Endometrial microvascular endothelial cells (primary cell): Measurements from ENCODE around the gene ERBB4. TPM values are rescaled to one million over a fixed set of nuclear protein-coding genes. Genes with fewer than 3 reads are reported as not detected.

Source experiments
- in situ Hi-C: cut with HindIII; loops from 2 replicates; pipeline ENCODE4 v1.10.0; 2017; ENCODE audit warnings: low sequenced_read_pairs, low pct_unique_long_range_greater_than_20kb; ENCODE audit errors: inconsistent ontology term
- total RNA-seq: library from RNA; depleted of rRNA; stranded (reverse); fragments of >200 nt; gene quantifications from one replicate; pipeline ENCODE4 v1.2.3, GENCODE V29; 2015; ENCODE audit errors: inconsistent ontology term

ERBB4 gene
- total RNA-seq, 1 donor from 2014 or later, result not detected

GRCh38 chr2:212392043-212392442 lies 146.6 kb downstream of the ERBB4 start:
- in situ Hi-C loops, result no loop called here

GRCh38 chr2:212387146-212387545 lies 151.5 kb downstream of the ERBB4 start:
- in situ Hi-C loops, result no loop called here

- in situ Hi-C loops, result no loop called here
Measured at GRCh38 chr2:212385241-212385640, 153.4 kb downstream of the ERBB4 start.

- in situ Hi-C loops, result no loop called here
Measured at GRCh38 chr2:212384027-212384426, 154.6 kb downstream of the ERBB4 start.

GRCh38 chr2:212381428-212382102 lies 157.0 kb downstream of the ERBB4 start:
- in situ Hi-C loops, result no loop called here

- in situ Hi-C loops, result no loop called here
Measured at GRCh38 chr2:212379103-212379502, 159.5 kb downstream of the ERBB4 start.

GRCh38 chr2:212367431-212367830 lies 171.2 kb downstream of the ERBB4 start:
- in situ Hi-C loops, result no loop called here

GRCh38 chr2:212364112-212364985 lies 174.3 kb downstream of the ERBB4 start:
- in situ Hi-C loops, result no loop called here

GRCh38 chr2:212361174-212361756 lies 177.3 kb downstream of the ERBB4 start:
- in situ Hi-C loops, result no loop called here

GRCh38 chr2:212360068-212360460 lies 178.5 kb downstream of the ERBB4 start:
- in situ Hi-C loops, result no loop called here

GRCh38 chr2:212359425-212360067 lies 179.1 kb downstream of the ERBB4 start:
- in situ Hi-C loops, result no loop called here

GRCh38 chr2:212357606-212358005 lies 181.0 kb downstream of the ERBB4 start:
- in situ Hi-C loops, result no loop called here

- in situ Hi-C loops, result no loop called here
Measured at GRCh38 chr2:212354382-212354781, 184.2 kb downstream of the ERBB4 start.

- in situ Hi-C loops, result no loop called here
Measured at GRCh38 chr2:212348501-212348900, 190.1 kb downstream of the ERBB4 start.

GRCh38 chr2:212346865-212347264 lies 191.7 kb downstream of the ERBB4 start:
- in situ Hi-C loops, result no loop called here

- in situ Hi-C loops, result no loop called here
Measured at GRCh38 chr2:212345966-212346365, 192.6 kb downstream of the ERBB4 start.

GRCh38 chr2:212344131-212344530 lies 194.5 kb downstream of the ERBB4 start:
- in situ Hi-C loops, result no loop called here

GRCh38 chr2:212343167-212343566 lies 195.4 kb downstream of the ERBB4 start:
- in situ Hi-C loops, result no loop called here
